Measurements from ENCODE around the gene RCVRN.

The RCVRN gene

GRCh38 chr17:9895923-9896322 lies 9.1 kb downstream of the RCVRN start:
- DNase-seq: no peak

GRCh38 chr17:9894231-9894630 lies 10.8 kb downstream of the RCVRN start:
- no peak for DNase-seq

GRCh38 chr17:9893411-9894012 lies 11.6 kb downstream of the RCVRN start:
- DNase-seq: peak; percentile 76

GRCh38 chr17:9890124-9890523 lies 14.9 kb downstream of the RCVRN start:
- no peak for DNase-seq

GRCh38 chr17:9887508-9887907 lies 17.6 kb downstream of the RCVRN start:
- DNase-seq: no peak

GRCh38 chr17:9886141-9886930 lies 18.7 kb downstream of the RCVRN start:
- DNase-seq: no peak

GRCh38 chr17:9883451-9883850 lies 21.6 kb downstream of the RCVRN start:
- no peak for DNase-seq

GRCh38 chr17:9880582-9880999 lies 24.5 kb downstream of the RCVRN start:
- peak; percentile 49 for DNase-seq

- DNase-seq: peak; percentile 73
Measured at GRCh38 chr17:9878786-9879525, 26.1 kb downstream of the RCVRN start.

GRCh38 chr17:9878356-9878755 lies 26.7 kb downstream of the RCVRN start:
- DNase-seq: no peak

GRCh38 chr17:9875441-9875840 lies 29.6 kb downstream of the RCVRN start:
- DNase-seq: peak; percentile 61

GRCh38 chr17:9874722-9875121 lies 30.3 kb downstream of the RCVRN start:
- no peak for DNase-seq

- DNase-seq: no peak
Measured at GRCh38 chr17:9872852-9873251, 32.2 kb downstream of the RCVRN start.

GRCh38 chr17:9868552-9868951 lies 36.5 kb downstream of the RCVRN start:
- no peak for DNase-seq

- DNase-seq: no peak
Measured at GRCh38 chr17:9865586-9865985, 39.5 kb downstream of the RCVRN start.

- DNase-seq: no peak
Measured at GRCh38 chr17:9862949-9863348, 42.1 kb downstream of the RCVRN start.

GRCh38 chr17:9862220-9862619 lies 42.9 kb downstream of the RCVRN start:
- DNase-seq: no peak

- DNase-seq: no peak
Measured at GRCh38 chr17:9860851-9861250, 44.2 kb downstream of the RCVRN start.

- DNase-seq: no peak
Measured at GRCh38 chr17:9859781-9860180, 45.3 kb downstream of the RCVRN start.

- DNase-seq: no peak
Measured at GRCh38 chr17:9855036-9855435, 50.0 kb downstream of the RCVRN start.

GRCh38 chr17:9854255-9854654 lies 50.8 kb downstream of the RCVRN start:
- no peak for DNase-seq

- DNase-seq: no peak
Measured at GRCh38 chr17:9850151-9850550, 54.9 kb downstream of the RCVRN start.

Measured in fibroblast of skin of abdomen (primary cell).